IMR-90 (cell line): Measurements from ENCODE around the gene KLHL28. TPM values are rescaled to one million over a fixed set of nuclear protein-coding genes. Genes with fewer than 3 reads are reported as not detected.

ENCODE experiments used
- ATAC-seq: fragments of 200-7000 bp; cut with Tn5 transposase; 2 replicates; pipeline ENCODE4 v1.9.1; 2020; ENCODE audit warnings: low read depth, mild to moderate bottlenecking, moderate library complexity
- BruUV-seq: library from RNA; stranded (reverse); fragments of 400-500 nt; replicated peaks from 2 replicates; lab custom pipeline; 2021; lab: Mats Ljungman, UMichigan
- CTCF ChIA-PET: fragments of 300-600 bp; formaldehyde crosslinking; extraction: SDS; loops from one replicate; lab custom pipeline; 2021; ENCODE audit warnings: antibody characterized with exemption; lab: Yijun Ruan, JAX
- POLR2A ChIA-PET: fragments of 300-600 bp; sonication (Branson Sonifier 250); formaldehyde crosslinking; loops from one replicate; lab custom pipeline; 2022; ENCODE audit warnings: antibody characterized with exemption; ENCODE audit not compliant: unreplicated experiment; lab: Charles Lee
- DNase-seq: peaks from one replicate; pipeline ENCODE4 v3.0.0; 2013
- H2AFZ ChIP-seq: replicated peaks from 2 replicates; pipeline ENCODE3; 2013; ENCODE audit warnings: low read length, mild to moderate bottlenecking; ENCODE audit not compliant: poor library complexity
- H2AK5ac ChIP-seq: 2 replicates; pipeline ENCODE4 v1.6.1; 2013; ENCODE audit warnings: low read depth, low read length, inconsistent platforms
- H2AK9ac ChIP-seq: replicated peaks from 2 replicates; pipeline ENCODE3; 2013; ENCODE audit warnings: mild to moderate bottlenecking, low read depth, low read length, moderate library complexity; ENCODE audit not compliant: poor library complexity
- H2BK120ac ChIP-seq: 2 replicates; pipeline ENCODE4 v1.6.1; 2013; ENCODE audit warnings: low read depth, low read length, inconsistent platforms
- H2BK15ac ChIP-seq: 3 replicates; pipeline ENCODE4 v1.6.1; 2013; ENCODE audit warnings: low read depth, low read length, inconsistent platforms
- H2BK20ac ChIP-seq: 2 replicates; pipeline ENCODE4 v1.6.1; 2013; ENCODE audit warnings: low read depth, mild to moderate bottlenecking, inconsistent platforms, low read length, moderate library complexity
- H2BK5ac ChIP-seq: 2 replicates; pipeline ENCODE4 v1.6.1; 2013; ENCODE audit warnings: mild to moderate bottlenecking, low read depth, low read length, inconsistent platforms; ENCODE audit not compliant: poor library complexity, severe bottlenecking
- H3K14ac ChIP-seq: replicated peaks from 2 replicates; pipeline ENCODE4 v1.6.1; 2013; ENCODE audit warnings: low read depth, low read length, inconsistent platforms
- H3K18ac ChIP-seq: 2 replicates; pipeline ENCODE4 v1.6.1; 2013; ENCODE audit warnings: low read depth, low read length, control low read depth
- H3K23ac ChIP-seq: 2 replicates; pipeline ENCODE4 v1.6.1; 2013; ENCODE audit warnings: low read depth, low read length, inconsistent platforms
- H3K27ac ChIP-seq: 2 replicates; pipeline ENCODE4 v1.5.1; 2013; ENCODE audit warnings: mild to moderate bottlenecking, control low read depth, low read length; ENCODE audit not compliant: insufficient read depth
- H3K27me3 ChIP-seq: 2 replicates; pipeline ENCODE4 v1.6.1; 2013; ENCODE audit warnings: low read length; ENCODE audit not compliant: control insufficient read depth, insufficient read depth
- H3K36me3 ChIP-seq: 2 replicates; pipeline ENCODE4 v1.6.1; 2013; ENCODE audit warnings: low read length, mixed read lengths; ENCODE audit not compliant: control insufficient read depth, insufficient read depth
- H3K4ac ChIP-seq: 2 replicates; pipeline ENCODE4 v1.6.1; 2013; ENCODE audit warnings: low read depth, low read length, inconsistent platforms
- H3K4me1 ChIP-seq: 2 replicates; pipeline ENCODE4 v1.6.1; 2013; ENCODE audit warnings: low read length, mixed read lengths; ENCODE audit not compliant: control insufficient read depth, insufficient read depth
- H3K4me2 ChIP-seq: 2 replicates; pipeline ENCODE4 v1.6.1; 2013; ENCODE audit warnings: low read depth, mild to moderate bottlenecking, control low read depth, low read length, moderate library complexity
- H3K4me3 ChIP-seq: 2 replicates; pipeline ENCODE4 v1.5.1; 2013; ENCODE audit warnings: low read depth, mild to moderate bottlenecking, control low read depth, low read length, moderate library complexity; ENCODE audit not compliant: insufficient read depth
- H3K56ac ChIP-seq: 2 replicates; pipeline ENCODE4 v1.6.1; 2013; ENCODE audit warnings: low read length, inconsistent platforms; ENCODE audit not compliant: insufficient read depth; ENCODE audit errors: extremely low read depth
- H3K79me1 ChIP-seq, 2 experiments: 2 replicates each; pipeline ENCODE4 v1.6.1; 2013; ENCODE audit warnings: low read length in 2 of 2, inconsistent platforms in 1 of 2, low read depth in 1 of 2
- H3K9ac ChIP-seq: 2 replicates; pipeline ENCODE4 v1.6.1; 2013; ENCODE audit warnings: low read depth, low read length, control low read depth
- H3K9me1 ChIP-seq: 2 replicates; pipeline ENCODE4 v1.6.1; 2013; ENCODE audit warnings: low read length, inconsistent platforms; ENCODE audit not compliant: insufficient read depth
- H3K9me3 ChIP-seq: 2 replicates; pipeline ENCODE4 v1.6.1; 2013; ENCODE audit warnings: low read length; ENCODE audit not compliant: control insufficient read depth, insufficient read depth
- H4K20me1 ChIP-seq: 2 replicates; pipeline ENCODE4 v1.6.1; 2013; ENCODE audit warnings: low read length, inconsistent platforms; ENCODE audit not compliant: insufficient read depth
- H4K5ac ChIP-seq: 2 replicates; pipeline ENCODE4 v1.6.1; 2013; ENCODE audit warnings: mild to moderate bottlenecking, low read depth, low read length, control low read depth
- H4K8ac ChIP-seq, 2 experiments: 2 replicates each; pipeline ENCODE4 v1.6.1; 2013; ENCODE audit warnings: low read depth in 2 of 2, low read length in 2 of 2, control low read depth in 1 of 2, inconsistent platforms in 1 of 2
- H4K91ac ChIP-seq: 2 replicates; pipeline ENCODE4 v1.6.1; 2013; ENCODE audit warnings: low read depth, low read length, inconsistent platforms; ENCODE audit not compliant: insufficient read depth
- BHLHE40 ChIP-seq: fragments of 150-350 bp; IDR thresholded peaks from 2 replicates; pipeline ENCODE4 v1.6.1; 2016; ENCODE audit warnings: mild to moderate bottlenecking, low read depth, low read length
- CEBPB ChIP-seq: IDR thresholded peaks from 2 replicates; pipeline ENCODE4 v1.6.1; 2012; ENCODE audit warnings: low read depth, low read length, improper control_type of control experiment
- CHD1 ChIP-seq: IDR thresholded peaks from 2 replicates; pipeline ENCODE4 v1.6.1; 2012; ENCODE audit warnings: low read depth, low read length, improper control_type of control experiment
- ELK1 ChIP-seq: fragments of 150-350 bp; IDR thresholded peaks from 2 replicates; pipeline ENCODE4 v1.6.1; 2016; ENCODE audit warnings: low read depth, mild to moderate bottlenecking, low read length, moderate library complexity, borderline replicate concordance
- FOS ChIP-seq: fragments of 150-350 bp; IDR thresholded peaks from 2 replicates; pipeline ENCODE4 v1.6.1; 2016; ENCODE audit warnings: low read depth, low read length
- MAFK ChIP-seq: IDR thresholded peaks from 2 replicates; pipeline ENCODE4 v1.6.1; 2012; ENCODE audit warnings: low read depth, low read length, improper control_type of control experiment
- MAZ ChIP-seq: IDR thresholded peaks from 2 replicates; pipeline ENCODE4 v1.6.1; 2012; ENCODE audit warnings: low read depth, mild to moderate bottlenecking, low read length, improper control_type of control experiment, moderate library complexity, borderline replicate concordance
- MXI1 ChIP-seq: IDR thresholded peaks from 2 replicates; pipeline ENCODE4 v1.6.1; 2012; ENCODE audit warnings: low read depth, mild to moderate bottlenecking, low read length, moderate library complexity, borderline replicate concordance
- NFE2L2 ChIP-seq: fragments of 150-350 bp; IDR thresholded peaks from 2 replicates; pipeline ENCODE4 v1.6.1; 2016; ENCODE audit warnings: low read depth, mild to moderate bottlenecking, low read length
- POLR2A ChIP-seq: IDR thresholded peaks from 2 replicates; pipeline ENCODE4 v1.6.1; 2012; ENCODE audit warnings: mild to moderate bottlenecking, low read depth, low read length
- RAD21 ChIP-seq: IDR thresholded peaks from 2 replicates; pipeline ENCODE4 v1.6.1; 2012; ENCODE audit warnings: low read length, improper control_type of control experiment
- RCOR1 ChIP-seq: IDR thresholded peaks from 2 replicates; pipeline ENCODE4 v1.6.1; 2012; ENCODE audit warnings: mild to moderate bottlenecking, low read length, improper control_type of control experiment; ENCODE audit not compliant: insufficient replicate concordance
- RFX5 ChIP-seq: IDR thresholded peaks from 2 replicates; pipeline ENCODE4 v1.8.0; 2012; ENCODE audit warnings: low read depth, mild to moderate bottlenecking, low read length, moderate library complexity
- SMC3 ChIP-seq: fragments of 150-350 bp; IDR thresholded peaks from 2 replicates; pipeline ENCODE4 v1.6.1; 2016; ENCODE audit warnings: low read depth, mild to moderate bottlenecking, antibody characterized with exemption, low read length, moderate library complexity
- WGBS, 2 experiments: methylation state at CpG; one replicate each; pipeline versions ENCODE4 v1.1.5 to v1.1.7; 2013; ENCODE audit warnings: missing lambda C conversion rate in 2 of 2; ENCODE audit not compliant: insufficient read length in 1 of 2; ENCODE audit errors: extremely low coverage in 2 of 2; 5-methylcytosine and 5-hydroxymethylcytosine counted together
- dilution Hi-C: fragments of 300-500 bp; cut with HindIII; formaldehyde crosslinking; loops from one replicate; pipeline ENCODE4 v1.14.3; 2018; ENCODE audit warnings: low sequenced_read_pairs; ENCODE audit not compliant: unreplicated experiment
- in situ Hi-C: fragments of 300-500 bp; cut with MboI; formaldehyde crosslinking; loops from 3 replicates; pipeline ENCODE4 v1.14.3; 2019; ENCODE audit warnings: low sequenced_read_pairs, inconsistent platforms, mixed read lengths
- intact Hi-C: fragments of 100-400 bp; cut with micrococcal nuclease; formaldehyde crosslinking; loops from 2 replicates; pipeline ENCODE4 v1.10.0; 2022
- polyA plus RNA-seq, 3 experiments: library from polyadenylated mRNA; depleted of rRNA; stranded (reverse); fragments of >200 nt; gene quantifications; 2 replicates each; pipeline ENCODE4 v1.2.3, GENCODE V29; 2012; ENCODE audit warnings: low replicate concordance in 1 of 3
- total RNA-seq: library from RNA; depleted of rRNA; stranded (reverse); fragments of >200 nt; gene quantifications from 2 replicates; pipeline ENCODE4 v1.2.3, GENCODE V29; 2012
- TF ChIP-seq, protein P1 (sequence below): conservative IDR thresholded peaks from 2 replicates; pipeline ENCODE4 v1.5.1; 2012; ENCODE audit warnings: mild to moderate bottlenecking, low read depth, low read length, improper control_type of control experiment
- TF ChIP-seq, protein P2 (sequence below): fragments of 150-350 bp; IDR thresholded peaks from 2 replicates; pipeline ENCODE4 v1.6.1; 2017; ENCODE audit warnings: mild to moderate bottlenecking, antibody characterized with exemption, low read length, low read depth

KLHL28 gene
- total and polyA plus RNA-seq, 2 of the 4 experiments (the other 2 are of a cell fraction) = 2.9 to 7.7 TPM

GRCh38 chr14:44940944-44941343 lies 20.8 kb downstream of the KLHL28 start:
- Histone ChIP-seq H4K8ac (no peak overlapping the region), H3K79me1 (peaks cover 16 to 19% of the 10 kb centered on the region in 2 experiments; a peak in 3 of 4 replicates), H3K9me3 (no peaks in the 10 kb centered on the region; the same call in 1 of the 2 replicates), H2BK120ac (no peak overlapping the region), H4K91ac (no peak overlapping the region), H4K20me1 (peaks cover 4% of the 10 kb centered on the region; the same call in 1 of the 2 replicates), H3K56ac (no peak overlapping the region), H3K4me1 (peaks cover 3% of the 10 kb centered on the region; the same call in 1 of the 2 replicates), H3K9me1 (no peaks in the 10 kb centered on the region), H2BK20ac (no peak overlapping the region), H3K4me2 (no peak overlapping the region), H2AK5ac (no peak overlapping the region), H2BK5ac (no peak overlapping the region), H3K18ac (no peak overlapping the region), H3K27ac (no peak overlapping the region), H3K4ac (no peak overlapping the region), H3K27me3 (no peaks in the 10 kb centered on the region), H2BK15ac (no peak overlapping the region), H3K4me3 (no peak overlapping the region), H3K36me3 (peaks cover 18% of the 10 kb centered on the region), H2AFZ (no peak overlapping the region), H3K9ac (no peak overlapping the region), H3K23ac (no peak overlapping the region), H4K5ac (no peak overlapping the region), H3K14ac (no peak overlapping the region), H2AK9ac (no peak overlapping the region)
- ATAC-seq (no peak), DNase-seq (no peak)
- intact Hi-C loops = no loop called here
- BruUV-seq = no TSS peak
- POLR2A ChIA-PET = no interaction called here
- 100% methylated on average over 3 of the region's 6 CpGs; no CpG with 5 or more reads in 1 of the 2 experiments for WGBS, 2 experiments
- CTCF ChIA-PET = no interaction called here
- in situ Hi-C loops = no loop called here
- no peak for TF ChIP-seq RCOR1
- TF ChIP-seq, protein P1, sequence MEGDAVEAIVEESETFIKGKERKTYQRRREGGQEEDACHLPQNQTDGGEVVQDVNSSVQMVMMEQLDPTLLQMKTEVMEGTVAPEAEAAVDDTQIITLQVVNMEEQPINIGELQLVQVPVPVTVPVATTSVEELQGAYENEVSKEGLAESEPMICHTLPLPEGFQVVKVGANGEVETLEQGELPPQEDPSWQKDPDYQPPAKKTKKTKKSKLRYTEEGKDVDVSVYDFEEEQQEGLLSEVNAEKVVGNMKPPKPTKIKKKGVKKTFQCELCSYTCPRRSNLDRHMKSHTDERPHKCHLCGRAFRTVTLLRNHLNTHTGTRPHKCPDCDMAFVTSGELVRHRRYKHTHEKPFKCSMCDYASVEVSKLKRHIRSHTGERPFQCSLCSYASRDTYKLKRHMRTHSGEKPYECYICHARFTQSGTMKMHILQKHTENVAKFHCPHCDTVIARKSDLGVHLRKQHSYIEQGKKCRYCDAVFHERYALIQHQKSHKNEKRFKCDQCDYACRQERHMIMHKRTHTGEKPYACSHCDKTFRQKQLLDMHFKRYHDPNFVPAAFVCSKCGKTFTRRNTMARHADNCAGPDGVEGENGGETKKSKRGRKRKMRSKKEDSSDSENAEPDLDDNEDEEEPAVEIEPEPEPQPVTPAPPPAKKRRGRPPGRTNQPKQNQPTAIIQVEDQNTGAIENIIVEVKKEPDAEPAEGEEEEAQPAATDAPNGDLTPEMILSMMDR = no peak
- TF ChIP-seq POLR2A = no peak
- no peak for TF ChIP-seq ELK1
- TF ChIP-seq MXI1 = no peak
- TF ChIP-seq, protein P2, sequence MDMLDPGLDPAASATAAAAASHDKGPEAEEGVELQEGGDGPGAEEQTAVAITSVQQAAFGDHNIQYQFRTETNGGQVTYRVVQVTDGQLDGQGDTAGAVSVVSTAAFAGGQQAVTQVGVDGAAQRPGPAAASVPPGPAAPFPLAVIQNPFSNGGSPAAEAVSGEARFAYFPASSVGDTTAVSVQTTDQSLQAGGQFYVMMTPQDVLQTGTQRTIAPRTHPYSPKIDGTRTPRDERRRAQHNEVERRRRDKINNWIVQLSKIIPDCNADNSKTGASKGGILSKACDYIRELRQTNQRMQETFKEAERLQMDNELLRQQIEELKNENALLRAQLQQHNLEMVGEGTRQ = no peak
- no peak for TF ChIP-seq CHD1
- TF ChIP-seq RAD21 = no peak
- no peak for TF ChIP-seq RFX5
- TF ChIP-seq MAZ = no peak
- TF ChIP-seq NFE2L2 = no peak
- no peak for TF ChIP-seq SMC3
- no peak for TF ChIP-seq CEBPB
- no peak for TF ChIP-seq FOS
- no peak for TF ChIP-seq BHLHE40
- no peak for TF ChIP-seq MAFK
- dilution Hi-C loops = no loop called here
